GM19023 (cell line): Measurements from ENCODE around the gene PISD.
A peak's percentile ranks its signal among the peaks of the same experiment; 100 is the strongest.

Experiments
- ATAC-seq: cut with Tn5 transposase; IDR thresholded peaks from one replicate; pipeline ENCODE4 v1.9.1; 2021; ENCODE audit warnings: mild to moderate bottlenecking, moderate library complexity; ENCODE audit not compliant: unreplicated experiment

Gene PISD

GRCh38 chr22:31626427-31627150 is 35.4 kb downstream of the PISD start:
- no peak for ATAC-seq

GRCh38 chr22:31625661-31626426 is 36.2 kb downstream of the PISD start:
- no peak for ATAC-seq

- no peak for ATAC-seq
These were observed 36.8 kb downstream of the PISD start for GRCh38 chr22:31625257-31625640.

- no peak for ATAC-seq
These were observed 38.3 kb downstream of the PISD start for GRCh38 chr22:31623592-31624304.

GRCh38 chr22:31622980-31623379 is 39.0 kb downstream of the PISD start:
- no peak for ATAC-seq

- no peak for ATAC-seq
These were observed 40.4 kb downstream of the PISD start for GRCh38 chr22:31621507-31622124.

GRCh38 chr22:31620756-31621480 is 41.1 kb downstream of the PISD start:
- no peak for ATAC-seq

GRCh38 chr22:31619611-31620300 is 42.3 kb downstream of the PISD start:
- ATAC-seq, result no peak

GRCh38 chr22:31618471-31619176 is 43.4 kb downstream of the PISD start:
- no peak for ATAC-seq

GRCh38 chr22:31618057-31618456 is 44.0 kb downstream of the PISD start:
- no peak for ATAC-seq

GRCh38 chr22:31616315-31616980 is 45.6 kb downstream of the PISD start:
- peak; percentile 86 for ATAC-seq

GRCh38 chr22:31615940-31616314 is 46.1 kb downstream of the PISD start:
- ATAC-seq, result peak; percentile 27

- no peak for ATAC-seq
These were observed 46.5 kb downstream of the PISD start for GRCh38 chr22:31615491-31615860.

GRCh38 chr22:31614781-31615490 is 47.1 kb downstream of the PISD start:
- ATAC-seq, result no peak

GRCh38 chr22:31613904-31614296 is 48.1 kb downstream of the PISD start:
- no peak for ATAC-seq

- ATAC-seq, result no peak
These were observed 48.6 kb downstream of the PISD start for GRCh38 chr22:31613286-31613903.

GRCh38 chr22:31612891-31613285 is 49.1 kb downstream of the PISD start:
- no peak for ATAC-seq
